CD14-positive monocyte (primary cell): ENCODE results near the gene SMARCE1. TPM values are rescaled to one million over a fixed set of nuclear protein-coding genes. Genes with fewer than 3 reads are reported as not detected.

Source experiments
- DNase-seq, 3 donors: peaks; one replicate each; pipeline ENCODE4 v3.0.0-alpha.2; 2011 to 2022
- H2AFZ ChIP-seq: 2 replicates; pipeline ENCODE4 v1.6.0; 2012; ENCODE audit warnings: mild to moderate bottlenecking, low read depth, low read length, inconsistent platforms; ENCODE audit not compliant: insufficient read depth, poor library complexity, severe bottlenecking
- H3K27ac ChIP-seq, 2 donors: 1 replicate in 1 of 2; 2 replicates in 1 of 2; pipeline ENCODE4 v1.5.1; 2012 to 2013; ENCODE audit warnings: low read length in 2 of 2, control low read depth in 1 of 2, inconsistent platforms in 1 of 2, low read depth in 1 of 2, mild to moderate bottlenecking in 1 of 2
- H3K27me3 ChIP-seq, 2 donors: one replicate each; pipeline versions ENCODE4 v1.6.0 to v1.6.1; 2011 to 2013; ENCODE audit warnings: low read length in 2 of 2; ENCODE audit not compliant: control insufficient read depth in 2 of 2, insufficient read depth in 2 of 2
- H3K36me3 ChIP-seq, 2 donors: replicated peaks in 1 of 2; 1 replicate in 1 of 2; 2 replicates in 1 of 2; pipeline versions ENCODE4 v1.5.1 to v1.6.1; 2012 to 2013; ENCODE audit warnings: low read length in 2 of 2, control low read depth in 1 of 2, inconsistent platforms in 1 of 2, mild to moderate bottlenecking in 1 of 2; ENCODE audit not compliant: insufficient read depth in 2 of 2, control insufficient read depth in 1 of 2
- H3K4me1 ChIP-seq, 2 donors: 1 replicate in 1 of 2; 2 replicates in 1 of 2; pipeline versions ENCODE4 v1.5.1 to v1.6.1; 2012 to 2013; ENCODE audit warnings: low read length in 2 of 2, control low read depth in 1 of 2, inconsistent platforms in 1 of 2, mild to moderate bottlenecking in 1 of 2, moderate library complexity in 1 of 2; ENCODE audit not compliant: insufficient read depth in 2 of 2, control insufficient read depth in 1 of 2
- H3K4me2 ChIP-seq: replicated peaks from 2 replicates; pipeline ENCODE3; 2012; ENCODE audit warnings: low read length, moderate library complexity, mild to moderate bottlenecking; ENCODE audit not compliant: poor library complexity, severe bottlenecking; ENCODE audit errors: extremely low read depth
- H3K4me3 ChIP-seq, 3 experiments: fragments of 200-600 bp in 1 of 3; sonication (generic) in 1 of 3; replicated peaks in 1 of 3; 1 replicate in 2 of 3; 2 replicates in 1 of 3; pipeline ENCODE4 v1.5.1; 2011 to 2013; ENCODE audit warnings: low read length in 3 of 3, mild to moderate bottlenecking in 3 of 3, control low read depth in 2 of 3, low read depth in 2 of 3, inconsistent platforms in 1 of 3, moderate library complexity in 1 of 3
- H3K79me2 ChIP-seq: 2 replicates; pipeline ENCODE4 v1.6.0; 2012; ENCODE audit warnings: mild to moderate bottlenecking, control low read depth, inconsistent platforms, low read length, moderate library complexity; ENCODE audit not compliant: insufficient read depth
- H3K9ac ChIP-seq: 2 replicates; pipeline ENCODE4 v1.6.0; 2017; ENCODE audit warnings: low read length, mild to moderate bottlenecking; ENCODE audit not compliant: insufficient read depth, poor library complexity, severe bottlenecking
- H3K9me3 ChIP-seq, 2 donors: replicated peaks in 1 of 2; 1 replicate in 1 of 2; 2 replicates in 1 of 2; pipeline versions ENCODE4 v1.5.1 to v1.6.1; 2012 to 2013; ENCODE audit warnings: low read length in 2 of 2, control low read depth in 1 of 2; ENCODE audit not compliant: control insufficient read depth in 1 of 2, insufficient read depth in 1 of 2
- H4K20me1 ChIP-seq: 2 replicates; pipeline ENCODE4 v1.6.0; 2012; ENCODE audit warnings: mild to moderate bottlenecking, low read length, control low read depth, moderate library complexity; ENCODE audit not compliant: insufficient read depth
- H3K27ac Mint-ChIP-seq, 7 donors: one replicate each; pipeline ENCODE4 v1.8.0; 2020; ENCODE audit warnings: mild to moderate bottlenecking in 7 of 7, mixed read lengths in 7 of 7, moderate library complexity in 6 of 7, inconsistent platforms in 2 of 7
- H3K27me3 Mint-ChIP-seq, 3 donors: one replicate each; pipeline ENCODE4 v1.8.0; 2021 to 2022; ENCODE audit warnings: low read depth in 3 of 3, mild to moderate bottlenecking in 3 of 3, mixed read lengths in 3 of 3, moderate library complexity in 3 of 3, inconsistent platforms in 1 of 3
- H3K36me3 Mint-ChIP-seq, 2 donors: one replicate each; pipeline ENCODE4 v1.8.0; 2020; ENCODE audit warnings: mixed read lengths in 2 of 2, inconsistent platforms in 1 of 2, mild to moderate bottlenecking in 1 of 2
- H3K4me1 Mint-ChIP-seq: one replicate; pipeline ENCODE4 v1.8.0; 2020; ENCODE audit warnings: mild to moderate bottlenecking, mixed read lengths
- H3K4me3 Mint-ChIP-seq, 2 donors: one replicate each; pipeline ENCODE4 v1.8.0; 2020; ENCODE audit warnings: mild to moderate bottlenecking in 2 of 2, mixed read lengths in 2 of 2, moderate library complexity in 1 of 2
- H3K9me3 Mint-ChIP-seq, 7 donors: one replicate each; pipeline ENCODE4 v1.8.0; 2020 to 2022; ENCODE audit warnings: mixed read lengths in 7 of 7, mild to moderate bottlenecking in 6 of 7, moderate library complexity in 6 of 7, inconsistent platforms in 2 of 7
- WGBS: methylation state at CpG from one replicate; pipeline ENCODE4 v1.1.5; 2013; ENCODE audit warnings: missing lambda C conversion rate; ENCODE audit not compliant: insufficient coverage; 5-methylcytosine and 5-hydroxymethylcytosine counted together
- intact Hi-C, 2 donors: fragments of 100-400 bp; cut with micrococcal nuclease; formaldehyde crosslinking; loops; one replicate each; pipeline versions ENCODE4 v1.15.0 to v1.15.1; 2023
- polyA plus RNA-seq, 3 donors: library from polyadenylated mRNA; depleted of rRNA in 1 of 3; unstranded in 2 of 3; stranded (reverse) in 1 of 3; fragments of 300-500 nt in 2 of 3; fragments of >200 nt in 1 of 3; fragmentation: Illumina TruSeq in 2 of 3; gene quantifications; 1 replicate in 2 of 3; 2 replicates in 1 of 3; pipeline ENCODE4 v1.2.3, GENCODE V29; 2012 to 2021
- TF ChIP-seq, protein P1 (sequence below): fragments of 200-600 bp; IDR thresholded peaks from one replicate; pipeline ENCODE4 v1.8.0; 2022; ENCODE audit warnings: antibody characterized with exemption, mild to moderate bottlenecking

SMARCE1 gene
- polyA plus RNA-seq, 3 donors: 18.6 to 127 (median 119) TPM

DNA sequence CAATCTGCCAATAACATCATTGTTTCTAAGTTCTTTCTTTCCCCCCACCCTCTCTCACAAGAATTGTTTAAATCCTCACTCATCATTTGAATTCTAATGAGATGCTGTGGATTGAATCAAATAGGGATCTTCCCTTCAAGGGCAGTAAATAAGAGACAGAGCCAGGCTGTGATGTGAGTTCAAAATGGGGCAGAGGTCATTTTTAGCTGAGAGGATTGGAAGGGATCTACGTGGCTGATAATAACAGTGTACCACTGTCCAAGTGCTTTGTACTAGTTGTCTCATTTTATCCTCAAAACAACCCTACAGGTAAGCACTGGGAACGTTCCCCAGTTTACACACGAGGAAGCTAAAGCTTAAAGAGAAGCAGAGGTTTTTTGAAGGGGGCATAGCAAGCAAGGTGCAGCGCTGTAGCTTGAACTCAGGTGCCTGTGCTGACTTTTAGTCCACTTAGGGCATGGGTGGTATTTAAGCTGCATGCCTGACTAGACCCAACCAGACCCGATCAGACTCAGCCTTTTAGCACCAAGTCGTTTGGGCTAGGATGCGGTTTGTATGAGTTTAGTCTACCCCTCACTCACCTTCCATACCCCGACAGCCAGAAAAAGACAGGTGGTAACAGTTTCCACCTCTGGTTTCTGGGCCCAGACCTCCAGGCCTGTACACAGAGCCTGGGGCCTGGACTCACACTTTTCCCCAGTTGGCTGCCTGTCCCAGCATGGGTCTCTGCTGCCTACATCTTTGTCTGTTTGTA lies 43.1 kb downstream of the SMARCE1 start:
- intact Hi-C loops: no loop called here
- H3K27ac Mint-ChIP-seq: peak overlapping the region in 1 of 7 donors; percentile 5
- no peaks in the 10 kb centered on the region for H3K27me3 ChIP-seq
- H3K4me2 ChIP-seq: no peak overlapping the region
- no peaks in the 10 kb centered on the region for H3K4me1 Mint-ChIP-seq
- H3K9me3 ChIP-seq: no peaks in the 10 kb centered on the region
- 100% methylated on average over 4 of the region's 8 CpGs for WGBS
- H3K27ac ChIP-seq: no peak overlapping the region
- H3K79me2 ChIP-seq: no peaks in the 10 kb centered on the region
- H3K36me3 Mint-ChIP-seq: no peaks in the 10 kb centered on the region
- H3K9me3 Mint-ChIP-seq: no peaks in the 10 kb centered on the region
- no peak overlapping the region for H2AFZ ChIP-seq
- no peaks in the 10 kb centered on the region for H4K20me1 ChIP-seq
- no peak overlapping the region for H3K4me3 ChIP-seq
- H3K36me3 ChIP-seq: no peaks in the 10 kb centered on the region
- H3K27me3 Mint-ChIP-seq: peaks cover 4 to 5% (median 4%) of the 10 kb centered on the region in 3 donors
- TF ChIP-seq, protein P1, sequence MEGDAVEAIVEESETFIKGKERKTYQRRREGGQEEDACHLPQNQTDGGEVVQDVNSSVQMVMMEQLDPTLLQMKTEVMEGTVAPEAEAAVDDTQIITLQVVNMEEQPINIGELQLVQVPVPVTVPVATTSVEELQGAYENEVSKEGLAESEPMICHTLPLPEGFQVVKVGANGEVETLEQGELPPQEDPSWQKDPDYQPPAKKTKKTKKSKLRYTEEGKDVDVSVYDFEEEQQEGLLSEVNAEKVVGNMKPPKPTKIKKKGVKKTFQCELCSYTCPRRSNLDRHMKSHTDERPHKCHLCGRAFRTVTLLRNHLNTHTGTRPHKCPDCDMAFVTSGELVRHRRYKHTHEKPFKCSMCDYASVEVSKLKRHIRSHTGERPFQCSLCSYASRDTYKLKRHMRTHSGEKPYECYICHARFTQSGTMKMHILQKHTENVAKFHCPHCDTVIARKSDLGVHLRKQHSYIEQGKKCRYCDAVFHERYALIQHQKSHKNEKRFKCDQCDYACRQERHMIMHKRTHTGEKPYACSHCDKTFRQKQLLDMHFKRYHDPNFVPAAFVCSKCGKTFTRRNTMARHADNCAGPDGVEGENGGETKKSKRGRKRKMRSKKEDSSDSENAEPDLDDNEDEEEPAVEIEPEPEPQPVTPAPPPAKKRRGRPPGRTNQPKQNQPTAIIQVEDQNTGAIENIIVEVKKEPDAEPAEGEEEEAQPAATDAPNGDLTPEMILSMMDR: no peak
- H3K4me1 ChIP-seq: no peaks in the 10 kb centered on the region
- no peak overlapping the region for H3K9ac ChIP-seq
- no peak for DNase-seq
- H3K4me3 Mint-ChIP-seq: no peak overlapping the region

DNA sequence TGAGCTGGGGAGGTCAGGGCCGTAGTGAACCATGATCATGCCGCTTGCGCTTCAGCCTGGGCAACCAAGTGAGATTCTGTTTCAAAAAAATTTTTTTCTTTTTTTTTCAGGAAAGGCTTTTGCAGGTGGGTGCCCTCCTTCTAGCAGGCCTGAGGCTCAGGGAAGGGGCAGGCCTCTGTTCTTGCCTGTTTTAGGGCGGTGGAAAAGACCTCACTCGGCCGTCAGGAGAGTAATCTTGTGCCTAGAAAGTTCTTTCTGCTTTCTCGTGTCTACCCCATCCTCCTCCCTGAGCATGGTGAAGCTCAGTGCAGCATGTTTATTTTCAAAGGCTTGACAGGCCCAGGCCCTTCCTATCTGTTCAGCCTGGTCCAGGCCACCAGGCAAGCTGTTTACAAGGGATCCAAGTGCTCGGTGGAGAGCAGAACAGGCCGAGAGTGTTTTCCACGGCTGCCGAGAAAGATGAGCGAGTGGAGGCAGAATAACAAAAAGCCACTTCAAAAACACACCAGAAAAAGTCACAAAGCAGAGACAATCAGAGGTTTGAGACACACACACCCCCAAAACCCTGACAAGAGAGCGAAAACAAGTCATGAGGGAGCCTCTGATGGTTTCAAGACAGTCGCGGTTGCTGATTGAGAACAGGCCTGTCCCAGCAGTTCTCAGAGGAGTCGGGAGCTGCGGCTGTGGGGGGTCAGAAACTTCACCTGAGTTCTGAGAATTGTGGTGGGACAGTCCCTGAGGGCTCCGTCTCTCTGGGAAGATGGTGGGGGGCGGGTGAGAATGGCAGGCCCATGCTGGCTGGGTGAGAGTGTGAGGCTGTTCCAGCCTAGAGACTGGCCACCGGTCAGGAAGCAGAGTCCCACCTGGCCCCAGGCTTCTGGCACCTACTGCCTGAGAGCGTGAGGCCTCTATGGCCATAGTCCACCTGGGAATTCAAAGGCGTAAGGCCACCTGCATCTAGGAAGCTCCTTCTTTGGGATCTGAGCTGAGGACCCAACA lies 44.9 kb downstream of the SMARCE1 start:
- Histone ChIP-seq H3K4me2 (no peak overlapping the region), H3K9me3 (no peaks in the 10 kb centered on the region), H3K27me3 (no peaks in the 10 kb centered on the region), H3K9ac (no peak overlapping the region), H2AFZ (no peak overlapping the region), H3K4me1 (peaks cover 11 to 13% of the 10 kb centered on the region in 2 donors), H3K79me2 (no peaks in the 10 kb centered on the region), H3K27ac (no peak overlapping the region), H4K20me1 (no peaks in the 10 kb centered on the region), H3K36me3 (no peaks in the 10 kb centered on the region), H3K4me3 (no peak overlapping the region)
- 98% methylated on average over 16 of the region's 22 CpGs for WGBS
- Mint-ChIP-seq H3K36me3 (no peaks in the 10 kb centered on the region), H3K4me3 (no peak overlapping the region), H3K4me1 (peaks cover 16% of the 10 kb centered on the region), H3K27ac (peak overlapping the region in 1 of 7 donors; percentile 26), H3K9me3 (no peaks in the 10 kb centered on the region), H3K27me3 (peaks cover 0 to 5% (median 0%) of the 10 kb centered on the region in 3 donors)
- DNase-seq: no peak
- TF ChIP-seq, protein P1: no peak
- intact Hi-C loops: no loop called here
